ENCODE measurements around the gene SLC38A8.

GRCh38 chr16:84085773-84086172 lies 43.2 kb upstream of the SLC38A8 start:
- TF ChIP-seq POLR2AphosphoS5 (IDR thresholded peaks at IDR 0.05; ENCODE audit: borderline replicate concordance, low read depth, low read length) (no peak), EZH2 (IDR thresholded peaks at IDR 0.05) (no peak)
